ENCODE data around the gene CCDC92.

The CCDC92 gene

DNA sequence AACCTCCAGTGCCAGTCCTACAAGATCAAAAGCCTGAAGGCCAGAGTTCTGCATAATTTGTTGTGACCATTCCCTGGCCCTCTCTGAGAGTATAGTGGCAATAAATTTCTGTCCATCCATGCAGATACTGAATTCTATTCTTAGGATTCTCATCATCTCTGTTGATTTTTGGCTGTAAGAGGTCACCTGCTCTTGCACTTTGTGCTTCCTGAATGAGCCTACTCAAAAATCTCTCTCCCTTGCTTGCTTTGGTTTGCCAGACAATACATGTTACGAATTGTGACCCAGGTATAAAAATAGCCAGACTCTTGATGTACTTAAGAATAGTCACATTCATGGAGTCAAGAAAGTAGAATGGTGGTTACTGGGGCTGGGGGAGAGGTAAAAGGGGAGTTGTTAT is 17.1 kb upstream of the CCDC92 start:
- Histone ChIP-seq H3K4me3 (ENCODE audit: low read length) (no peak overlapping the region), H3K9me2 (replicated peaks; ENCODE audit: insufficient read depth, low read length) (no peaks in the 10 kb centered on the region), H3K9ac (ENCODE audit: low read length) (no peak overlapping the region), H3F3A (ENCODE audit: insufficient read depth, low read length) (no peaks in the 10 kb centered on the region), H3K4me2 (ENCODE audit: low read depth, low read length) (no peak overlapping the region), H3K4me1 (ENCODE audit: low read length) (no peaks in the 10 kb centered on the region), H3K36me3 (replicated peaks; ENCODE audit: insufficient read depth, low read length) (0 out of 2 replicates have a peak, but pooled peaks cover 2% of the 10 kb centered on the region), H3K27me3 (replicated peaks; ENCODE audit: insufficient read depth, low read length) (no peaks in the 10 kb centered on the region), H4K20me1 (ENCODE audit: insufficient read depth, low read length) (no peaks in the 10 kb centered on the region), H2AFZ (ENCODE audit: low read length) (no peak overlapping the region), H3K79me2 (ENCODE audit: low read length) (peaks cover 38% of the 10 kb centered on the region), H3K9me3 (replicated peaks; ENCODE audit: insufficient read depth, low read length) (no peaks in the 10 kb centered on the region), H3K27ac (ENCODE audit: low read length) (no peak overlapping the region)
- TF ChIP-seq, protein P1, sequence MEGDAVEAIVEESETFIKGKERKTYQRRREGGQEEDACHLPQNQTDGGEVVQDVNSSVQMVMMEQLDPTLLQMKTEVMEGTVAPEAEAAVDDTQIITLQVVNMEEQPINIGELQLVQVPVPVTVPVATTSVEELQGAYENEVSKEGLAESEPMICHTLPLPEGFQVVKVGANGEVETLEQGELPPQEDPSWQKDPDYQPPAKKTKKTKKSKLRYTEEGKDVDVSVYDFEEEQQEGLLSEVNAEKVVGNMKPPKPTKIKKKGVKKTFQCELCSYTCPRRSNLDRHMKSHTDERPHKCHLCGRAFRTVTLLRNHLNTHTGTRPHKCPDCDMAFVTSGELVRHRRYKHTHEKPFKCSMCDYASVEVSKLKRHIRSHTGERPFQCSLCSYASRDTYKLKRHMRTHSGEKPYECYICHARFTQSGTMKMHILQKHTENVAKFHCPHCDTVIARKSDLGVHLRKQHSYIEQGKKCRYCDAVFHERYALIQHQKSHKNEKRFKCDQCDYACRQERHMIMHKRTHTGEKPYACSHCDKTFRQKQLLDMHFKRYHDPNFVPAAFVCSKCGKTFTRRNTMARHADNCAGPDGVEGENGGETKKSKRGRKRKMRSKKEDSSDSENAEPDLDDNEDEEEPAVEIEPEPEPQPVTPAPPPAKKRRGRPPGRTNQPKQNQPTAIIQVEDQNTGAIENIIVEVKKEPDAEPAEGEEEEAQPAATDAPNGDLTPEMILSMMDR (IDR thresholded peaks at IDR 0.05; ENCODE audit: low read length) = no peak
- no peak for TF ChIP-seq EZH2phosphoT487 (IDR thresholded peaks at IDR 0.05; ENCODE audit: low read length)
- TF ChIP-seq EZH2 (optimal IDR thresholded peaks at IDR 0.05; ENCODE audit: low read depth, low read length) = no peak
- no peak for DNase-seq

DNA sequence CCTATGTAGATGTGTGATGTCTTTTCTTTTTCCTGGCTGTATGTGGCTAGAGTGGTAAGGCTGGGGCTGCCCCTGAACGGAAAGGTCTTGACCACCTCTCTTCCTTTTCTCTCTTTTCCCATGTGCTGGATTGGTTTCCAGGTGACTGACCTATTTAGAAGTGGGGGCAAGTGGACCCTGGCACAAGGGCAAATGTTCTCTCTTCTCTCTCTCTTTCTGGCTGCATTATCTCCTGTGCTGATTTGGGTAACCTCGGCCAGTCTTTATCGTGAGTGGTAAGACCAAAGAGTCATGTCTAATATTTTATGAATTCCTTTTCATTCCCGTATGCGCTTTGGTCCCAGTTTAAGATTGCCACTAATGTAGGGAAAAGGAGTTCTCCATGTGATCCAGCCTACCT is 16.5 kb upstream of the CCDC92 start:
- TF ChIP-seq EZH2 (optimal IDR thresholded peaks at IDR 0.05; ENCODE audit: low read depth, low read length) = no peak
- TF ChIP-seq EZH2phosphoT487 (IDR thresholded peaks at IDR 0.05; ENCODE audit: low read length) = no peak
- TF ChIP-seq, protein P1 (IDR thresholded peaks at IDR 0.05; ENCODE audit: low read length) = no peak
- no peak for DNase-seq
- no peak overlapping the region for H3K4me3 ChIP-seq (ENCODE audit: low read length)
- H3K9me3 ChIP-seq (replicated peaks; ENCODE audit: insufficient read depth, low read length) = no peaks in the 10 kb centered on the region
- H3K9ac ChIP-seq (ENCODE audit: low read length) = no peak overlapping the region
- H3F3A ChIP-seq (ENCODE audit: insufficient read depth, low read length) = no peaks in the 10 kb centered on the region
- 0 out of 2 replicates have a peak, but pooled peaks cover 2% of the 10 kb centered on the region for H3K36me3 ChIP-seq (replicated peaks; ENCODE audit: insufficient read depth, low read length)
- no peak overlapping the region for H3K4me2 ChIP-seq (ENCODE audit: low read depth, low read length)
- no peaks in the 10 kb centered on the region for H3K4me1 ChIP-seq (ENCODE audit: low read length)
- H2AFZ ChIP-seq (ENCODE audit: low read length) = no peak overlapping the region
- H3K9me2 ChIP-seq (replicated peaks; ENCODE audit: insufficient read depth, low read length) = no peaks in the 10 kb centered on the region
- no peaks in the 10 kb centered on the region for H3K27me3 ChIP-seq (replicated peaks; ENCODE audit: insufficient read depth, low read length)
- H3K27ac ChIP-seq (ENCODE audit: low read length) = no peak overlapping the region
- H4K20me1 ChIP-seq (ENCODE audit: insufficient read depth, low read length) = no peaks in the 10 kb centered on the region
- H3K79me2 ChIP-seq (ENCODE audit: low read length) = peaks cover 43% of the 10 kb centered on the region

DNA sequence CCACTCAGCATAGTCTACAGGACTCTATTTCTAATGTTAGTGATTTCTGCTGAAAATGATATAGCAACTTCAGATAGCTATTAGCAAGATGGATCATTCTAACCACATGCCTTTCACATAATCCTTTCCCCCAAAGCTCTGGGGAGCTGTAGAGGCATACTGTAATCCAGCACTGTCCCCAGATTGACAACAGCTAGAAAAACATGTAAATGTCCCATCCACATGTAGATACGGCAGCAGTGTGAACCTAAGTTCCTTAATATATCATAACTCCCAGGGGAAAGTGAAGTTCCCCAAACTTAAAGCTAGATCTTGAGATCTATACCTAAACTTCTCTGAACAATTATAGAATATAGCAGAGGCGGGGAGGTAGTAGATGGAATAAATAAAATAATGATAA is 14.4 kb upstream of the CCDC92 start:
- Histone ChIP-seq H2AFZ (ENCODE audit: low read length) (no peak overlapping the region), H3K9me3 (replicated peaks; ENCODE audit: insufficient read depth, low read length) (no peaks in the 10 kb centered on the region), H3K27ac (ENCODE audit: low read length) (no peak overlapping the region), H3K4me2 (ENCODE audit: low read depth, low read length) (no peak overlapping the region), H3K9ac (ENCODE audit: low read length) (no peak overlapping the region), H3K79me2 (ENCODE audit: low read length) (peaks cover 52% of the 10 kb centered on the region), H3K36me3 (replicated peaks; ENCODE audit: insufficient read depth, low read length) (0 out of 2 replicates have a peak, but pooled peaks cover 2% of the 10 kb centered on the region), H3K4me3 (ENCODE audit: low read length) (no peak overlapping the region), H4K20me1 (ENCODE audit: insufficient read depth, low read length) (no peaks in the 10 kb centered on the region), H3F3A (ENCODE audit: insufficient read depth, low read length) (no peaks in the 10 kb centered on the region), H3K9me2 (replicated peaks; ENCODE audit: insufficient read depth, low read length) (no peaks in the 10 kb centered on the region), H3K27me3 (replicated peaks; ENCODE audit: insufficient read depth, low read length) (no peaks in the 10 kb centered on the region), H3K4me1 (ENCODE audit: low read length) (no peaks in the 10 kb centered on the region)
- no peak for DNase-seq
- TF ChIP-seq EZH2phosphoT487 (IDR thresholded peaks at IDR 0.05; ENCODE audit: low read length) = no peak
- TF ChIP-seq, protein P1 (IDR thresholded peaks at IDR 0.05; ENCODE audit: low read length) = no peak
- TF ChIP-seq EZH2 (optimal IDR thresholded peaks at IDR 0.05; ENCODE audit: low read depth, low read length) = no peak
